Inflammatory macrophage treated with lipopolysaccharide for 4 hours (primary cell): Measurements from ENCODE around the gene SYCP3.
"Not testable (repeated sequence)": the region's sequence is repeated elsewhere in the genome, so short reads cannot be mapped to it uniquely, and the experiment has no call there.

Experiments used
- DNase-seq: peaks from one replicate; pipeline ENCODE4 v3.0.0-alpha.2; 2020

The SYCP3 gene

DNA sequence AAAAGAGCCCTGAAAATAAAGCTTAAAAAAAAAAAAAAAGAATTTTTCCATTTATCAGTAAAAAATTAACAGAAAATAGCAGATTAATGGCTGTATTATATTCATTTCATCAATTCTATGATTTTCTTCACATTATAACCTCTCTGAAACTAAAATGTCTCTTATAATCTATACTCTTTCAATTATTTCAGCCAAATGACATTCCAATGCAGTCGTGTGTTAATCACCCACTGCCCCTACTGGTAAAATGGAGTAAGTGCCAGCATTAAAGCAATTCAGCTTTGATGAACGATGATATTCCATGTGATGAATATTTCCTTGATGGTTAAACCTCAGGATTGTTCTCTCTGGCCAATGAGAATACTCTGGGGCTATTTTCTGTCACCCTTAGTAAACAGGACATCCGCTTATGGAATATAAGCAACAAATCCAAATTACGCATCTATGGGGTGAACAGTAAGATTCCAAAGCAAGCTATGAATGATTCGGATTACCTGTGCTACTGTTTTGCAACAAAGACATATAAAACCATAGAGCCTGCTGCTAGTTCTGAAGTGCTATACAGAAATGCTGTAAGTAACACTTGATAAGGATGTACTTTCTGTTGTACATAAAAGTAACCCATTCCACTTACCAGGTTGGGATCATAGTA is 20.3 kb upstream of the SYCP3 start:
- peak; percentile 51 for DNase-seq

DNA sequence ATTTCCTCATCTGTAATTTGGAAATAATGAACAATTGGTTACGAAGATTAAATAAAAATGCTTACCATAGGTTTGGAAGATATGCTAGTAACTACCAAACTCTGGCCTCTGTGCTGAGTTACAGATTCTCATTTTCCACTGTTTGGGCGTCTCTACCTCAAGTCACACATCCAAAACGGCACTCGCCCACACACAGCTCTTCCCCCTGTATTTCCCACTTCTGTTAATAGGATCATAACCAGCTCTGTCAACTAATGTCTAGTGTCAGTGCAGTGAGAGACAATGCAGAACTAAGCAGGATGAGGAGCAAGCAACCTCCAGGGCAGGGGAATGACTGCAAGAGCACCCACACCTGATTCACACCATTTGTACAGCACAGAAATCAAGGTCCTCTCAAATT is 10.9 kb upstream of the SYCP3 start:
- DNase-seq: peak; percentile 10

DNA sequence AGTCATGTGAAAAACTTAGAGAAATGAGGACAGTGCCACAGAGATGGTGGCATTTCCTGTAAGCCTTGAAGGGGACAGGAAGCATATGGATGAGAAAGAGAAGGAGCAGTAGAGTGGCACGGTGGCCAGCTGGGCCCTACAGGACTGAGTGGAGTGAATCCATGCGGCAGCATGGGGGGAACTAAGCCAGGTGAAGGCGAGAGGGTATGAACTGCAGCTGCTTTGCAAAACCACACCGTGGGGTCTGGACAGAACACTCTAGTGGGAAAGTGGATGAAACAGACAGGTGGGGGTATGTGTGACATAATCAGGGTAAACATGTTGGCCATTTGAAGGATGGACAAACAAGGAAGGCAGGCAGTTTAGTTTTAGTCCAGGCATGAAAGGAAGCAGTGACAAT is 10.4 kb upstream of the SYCP3 start:
- no peak for DNase-seq

DNA sequence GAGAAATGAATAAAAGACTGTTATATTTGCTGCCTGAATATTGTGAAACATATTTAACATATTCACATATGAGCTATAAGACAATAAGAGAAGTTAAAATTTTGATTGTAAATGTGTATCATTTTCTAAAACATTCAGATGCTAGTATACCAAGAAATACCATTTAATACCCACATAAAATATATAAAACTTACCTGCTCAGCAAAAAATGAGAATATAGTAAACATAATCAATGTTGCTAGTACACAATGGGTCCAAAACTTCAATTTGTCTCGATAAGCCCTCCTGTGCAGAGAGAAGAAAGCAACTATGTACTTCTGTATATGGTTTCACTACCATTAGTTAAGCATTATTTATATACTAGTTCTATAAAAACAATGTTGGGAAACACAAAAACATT is 9.6 kb upstream of the SYCP3 start:
- no peak for DNase-seq

DNA sequence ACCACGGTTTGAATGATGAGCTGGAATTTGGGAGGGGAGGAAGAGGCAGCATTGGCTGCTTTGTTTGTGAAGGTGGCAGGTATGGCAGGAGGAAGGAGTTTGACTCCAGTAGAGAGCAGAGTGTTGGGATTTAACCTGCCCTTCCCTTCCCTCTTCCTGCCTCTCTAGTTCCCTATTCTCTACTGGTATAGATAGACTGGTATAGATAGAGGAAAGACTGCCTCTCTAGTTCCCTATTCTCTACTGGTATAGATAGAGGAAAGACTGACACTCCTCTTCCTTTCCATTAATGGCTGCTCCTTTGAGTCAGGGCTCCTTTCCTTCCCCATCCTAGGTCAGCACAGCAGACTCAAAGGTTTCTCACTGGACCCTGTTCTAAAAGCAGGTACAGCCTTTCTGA is 8.4 kb upstream of the SYCP3 start:
- peak; percentile 48 for DNase-seq

DNA sequence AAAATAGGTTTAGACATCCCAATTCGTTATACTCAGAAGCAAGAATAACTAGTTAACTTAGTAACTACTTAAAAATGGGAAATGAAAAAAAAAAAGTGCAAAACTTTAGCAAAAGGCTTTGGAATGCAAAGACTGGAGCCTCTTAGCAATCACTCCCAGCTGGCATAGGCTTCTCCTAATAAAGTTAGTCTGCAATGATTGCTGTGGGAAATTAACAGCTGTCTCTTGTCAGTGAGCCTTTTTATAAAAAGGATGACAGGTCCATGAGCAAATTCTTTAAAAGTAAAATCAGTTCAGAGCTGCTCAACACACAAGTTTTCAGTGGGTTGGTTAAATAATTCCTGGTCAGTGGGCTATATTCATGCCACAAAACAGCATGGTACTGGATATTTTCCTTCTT is 7.4 kb upstream of the SYCP3 start:
- no peak for DNase-seq

DNA sequence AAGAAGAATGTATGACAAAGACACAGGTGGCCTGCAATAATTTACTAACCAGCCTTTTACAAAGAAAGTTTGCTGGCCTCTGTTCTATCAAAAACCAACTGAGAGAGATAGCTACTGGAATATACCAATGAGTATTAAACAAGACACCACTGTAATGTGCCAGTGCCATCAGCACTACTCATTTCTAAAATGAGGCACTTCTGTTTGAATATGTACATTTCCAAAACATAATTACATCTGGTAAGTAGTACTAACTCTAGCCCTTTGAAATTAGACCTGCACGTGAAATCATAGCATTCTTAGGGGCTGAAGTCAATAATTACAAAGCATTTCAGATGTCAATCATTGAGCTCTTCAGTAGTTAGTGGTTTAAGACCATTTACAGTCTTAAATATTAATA is 6.9 kb upstream of the SYCP3 start:
- no peak for DNase-seq

DNA sequence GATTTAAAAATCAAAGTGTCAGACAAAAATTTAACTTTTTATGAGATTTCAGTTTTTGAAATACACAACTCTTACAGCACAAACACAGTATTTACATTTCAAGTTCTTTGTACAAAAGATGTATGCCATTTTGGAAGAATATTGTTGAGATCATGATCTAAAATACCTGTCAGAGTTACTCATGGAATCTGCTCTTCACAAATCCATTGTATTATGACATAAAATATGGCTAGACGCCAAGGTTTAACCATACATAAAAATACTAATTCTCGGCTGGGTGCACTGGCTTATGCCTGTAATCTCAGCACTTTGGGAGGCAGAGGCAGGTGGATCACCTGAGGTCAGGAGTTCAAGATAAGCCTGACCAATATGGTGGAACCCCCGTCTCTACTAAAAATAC is 6.2 kb upstream of the SYCP3 start:
- no peak for DNase-seq

DNA sequence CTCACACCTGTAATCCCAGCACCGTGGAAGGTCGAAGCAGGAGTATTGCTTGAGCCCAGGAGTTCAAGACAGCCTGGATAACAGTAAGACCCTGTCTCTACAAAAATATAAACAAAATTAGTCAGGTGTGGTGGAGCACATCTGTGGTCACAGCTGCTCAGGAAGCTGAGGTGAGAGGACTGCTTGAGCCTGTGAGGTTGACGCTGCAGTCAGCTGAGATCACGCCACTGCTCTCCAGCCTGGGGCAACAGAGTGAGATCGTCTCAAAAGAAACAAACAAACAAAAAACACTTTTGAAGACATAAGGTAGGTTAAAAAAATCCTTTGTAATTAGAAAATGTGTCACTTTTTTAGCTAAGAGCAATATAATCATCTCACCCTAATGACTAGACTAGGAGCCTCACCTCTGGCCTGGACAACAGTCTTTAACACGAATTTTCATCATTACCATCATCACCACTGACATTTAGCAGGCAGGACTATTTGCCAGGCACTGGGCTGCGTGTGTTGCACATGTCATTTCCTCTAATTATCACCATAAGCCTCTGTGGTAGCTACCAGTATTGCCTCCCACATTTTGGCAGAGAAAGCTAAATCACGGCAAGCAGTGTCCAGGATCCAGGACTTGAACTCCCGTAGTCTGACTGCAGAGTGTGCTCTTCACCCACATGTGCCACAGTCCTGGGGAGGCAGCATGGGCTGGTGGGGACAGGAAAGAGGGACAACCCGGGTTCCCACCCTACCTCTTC is 4.6 kb upstream of the SYCP3 start:
- no peak for DNase-seq

DNA sequence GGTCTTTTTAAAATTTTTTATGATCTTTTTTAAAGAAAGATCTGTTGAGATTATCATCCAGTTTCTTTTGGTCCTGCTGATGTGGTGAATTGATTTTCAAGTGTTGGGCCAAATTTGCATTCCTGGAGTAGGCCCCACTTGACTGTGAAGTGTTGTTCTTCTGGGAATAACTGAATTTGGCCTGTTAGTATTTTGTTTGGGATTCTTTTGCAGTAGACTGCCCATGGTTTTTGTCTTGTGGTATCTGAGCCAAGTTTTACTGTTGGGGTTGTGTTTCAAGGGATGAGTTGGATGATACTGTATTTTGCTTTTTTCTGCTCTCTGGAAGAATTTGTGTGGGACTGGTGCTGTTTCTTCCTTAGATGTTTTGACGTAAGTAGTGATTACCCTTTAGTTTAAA is 4.0 kb upstream of the SYCP3 start:
- DNase-seq: no peak

DNA sequence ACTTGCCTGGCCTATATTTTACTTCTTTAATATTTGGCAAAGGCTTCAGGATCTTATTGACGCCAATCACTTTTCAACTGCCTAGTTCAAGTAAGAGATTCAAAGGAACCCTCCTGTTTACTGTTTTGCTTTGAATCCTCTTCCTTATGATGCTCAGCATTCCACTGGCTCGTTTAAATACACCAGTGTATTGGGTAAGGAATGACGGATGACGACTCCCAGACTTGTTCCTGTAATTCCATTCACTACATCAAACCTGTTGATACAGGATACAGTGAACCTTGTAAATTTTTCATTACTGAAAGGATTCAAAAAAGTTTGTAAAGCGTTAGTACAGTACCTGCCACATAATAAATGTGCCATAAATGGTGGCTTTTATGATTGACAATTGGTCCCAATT is 1.7 kb upstream of the SYCP3 start:
- DNase-seq: no peak

DNA sequence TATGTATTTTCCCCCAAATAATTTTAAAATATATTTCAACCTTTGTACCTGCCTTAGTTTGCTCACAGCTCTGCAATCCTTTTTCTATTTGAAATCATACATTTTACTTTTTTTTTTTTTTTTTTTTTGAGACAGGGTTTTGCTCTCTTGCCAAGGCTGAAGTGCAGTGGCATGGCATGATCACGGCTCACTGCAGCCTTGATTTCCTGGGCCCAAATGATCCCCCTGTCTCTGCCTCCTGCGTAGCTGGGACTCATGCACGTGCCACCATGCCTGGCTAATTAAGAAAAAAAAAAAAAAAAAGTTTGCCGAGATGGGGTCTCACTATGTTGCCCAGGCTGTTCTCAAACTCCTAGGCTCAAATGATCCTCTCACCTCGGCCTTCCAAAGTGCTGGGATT is 1.3 kb upstream of the SYCP3 start:
- no peak for DNase-seq

DNA sequence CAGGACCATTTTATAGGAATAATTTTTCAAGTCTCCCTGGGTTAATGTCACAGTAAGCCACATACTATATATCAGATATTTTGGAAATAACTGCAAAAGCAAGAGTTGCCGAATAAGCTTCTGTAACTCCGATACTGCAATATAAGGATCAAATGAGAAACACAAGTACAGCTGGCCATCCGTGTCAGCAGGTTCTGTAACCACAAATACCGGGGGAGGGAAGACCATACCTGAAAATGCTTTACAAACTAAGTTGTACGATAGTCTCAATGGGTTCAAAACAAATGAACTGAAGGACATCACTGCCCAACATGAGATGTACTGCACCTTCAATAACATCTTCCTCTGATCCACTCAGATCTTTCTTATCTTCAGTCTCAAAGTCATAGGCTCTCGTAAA is 1.8 kb downstream of the SYCP3 start:
- no peak for DNase-seq

DNA sequence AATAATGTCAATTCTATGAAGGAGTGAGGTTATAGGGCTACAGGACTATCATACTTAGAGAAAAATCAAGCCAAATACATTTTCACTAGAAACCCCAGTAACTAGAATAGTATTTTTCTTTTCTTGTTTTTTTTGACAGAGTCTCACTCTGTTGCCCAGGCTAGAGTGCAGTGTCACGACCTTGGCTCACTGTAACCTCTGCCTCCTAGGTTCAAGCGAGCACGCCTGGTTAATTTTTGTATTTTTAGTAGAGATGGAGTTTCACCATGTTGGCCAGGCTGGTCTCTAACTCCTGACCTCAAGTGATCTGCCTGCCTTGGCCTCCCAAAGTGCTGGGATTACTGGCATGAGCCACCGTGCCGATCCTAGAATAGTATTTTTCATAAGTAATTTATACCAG is 4.8 kb downstream of the SYCP3 start:
- DNase-seq: not testable (repeated sequence)

DNA sequence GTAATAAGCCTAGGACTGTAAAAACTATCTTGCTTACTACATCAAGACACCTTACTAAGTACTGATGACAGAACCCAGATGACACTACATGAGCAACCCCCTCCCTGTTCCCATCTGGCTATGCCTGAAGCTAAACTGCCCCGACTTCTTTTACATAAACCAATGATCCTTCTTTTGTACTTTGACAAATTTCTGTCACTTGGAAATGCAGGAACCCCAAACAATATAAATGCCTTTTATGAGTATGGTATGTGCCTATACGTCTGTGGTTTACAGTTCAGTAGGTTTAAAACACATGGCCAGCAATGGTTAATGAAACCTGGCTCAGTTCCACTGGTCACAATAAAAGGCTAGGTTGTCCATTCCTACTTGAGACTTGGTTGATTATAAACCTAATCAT is 6.1 kb downstream of the SYCP3 start:
- DNase-seq: no peak

DNA sequence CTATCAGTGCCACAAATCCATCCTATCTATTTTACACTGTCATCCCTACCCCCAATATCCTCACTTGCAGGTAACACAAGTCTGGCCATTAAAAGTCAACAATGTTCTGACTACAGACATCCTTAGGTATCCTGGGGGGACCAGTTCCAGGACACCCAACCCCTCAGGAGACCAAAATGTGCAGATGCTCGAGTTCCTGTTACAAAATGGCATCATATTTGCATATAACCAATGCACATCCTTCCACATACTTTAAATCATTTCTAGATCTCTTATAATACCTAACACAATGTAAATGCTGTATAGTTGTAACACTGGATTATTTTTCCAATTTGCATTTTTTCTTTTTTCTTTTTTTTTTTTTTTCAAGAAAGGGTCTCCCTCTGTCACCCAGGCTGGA is 6.9 kb downstream of the SYCP3 start:
- DNase-seq: no peak

DNA sequence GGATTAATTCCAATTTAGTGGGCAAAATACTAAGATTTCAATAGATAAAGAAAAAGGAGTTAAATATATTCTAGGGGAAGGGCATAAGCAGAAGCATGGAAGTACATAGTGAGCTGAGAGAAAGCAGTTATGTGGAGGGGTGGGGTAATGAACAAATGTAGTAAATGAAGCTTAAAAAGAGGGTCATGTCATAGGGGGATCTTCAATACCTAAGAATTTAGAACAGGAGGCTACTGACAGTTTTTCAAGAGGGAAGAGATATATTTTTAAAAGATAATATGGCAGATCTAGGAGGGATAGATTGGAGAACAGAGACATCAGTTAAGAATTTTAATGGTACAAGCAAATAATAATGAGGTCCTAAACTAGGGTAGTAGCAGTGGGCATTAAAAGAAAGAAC is 9.4 kb downstream of the SYCP3 start:
- DNase-seq: no peak

DNA sequence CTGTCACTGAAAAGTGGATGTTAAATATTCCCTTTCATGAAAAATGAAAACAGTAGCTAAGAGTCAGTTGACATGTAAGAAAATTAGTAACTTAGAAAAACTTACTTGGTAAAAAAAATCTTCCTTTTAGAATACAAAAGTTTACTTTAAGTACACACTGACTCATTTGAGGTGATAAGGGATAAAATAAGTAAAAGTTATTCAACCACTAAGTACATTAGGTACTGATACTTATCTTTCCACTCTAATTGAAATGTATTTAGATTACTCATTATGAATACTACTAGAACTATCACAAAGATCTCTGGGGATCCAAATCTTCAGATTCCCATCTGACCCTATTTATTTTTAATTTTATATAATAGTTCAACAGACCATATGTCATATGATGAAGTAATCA is 12.2 kb downstream of the SYCP3 start:
- no peak for DNase-seq

DNA sequence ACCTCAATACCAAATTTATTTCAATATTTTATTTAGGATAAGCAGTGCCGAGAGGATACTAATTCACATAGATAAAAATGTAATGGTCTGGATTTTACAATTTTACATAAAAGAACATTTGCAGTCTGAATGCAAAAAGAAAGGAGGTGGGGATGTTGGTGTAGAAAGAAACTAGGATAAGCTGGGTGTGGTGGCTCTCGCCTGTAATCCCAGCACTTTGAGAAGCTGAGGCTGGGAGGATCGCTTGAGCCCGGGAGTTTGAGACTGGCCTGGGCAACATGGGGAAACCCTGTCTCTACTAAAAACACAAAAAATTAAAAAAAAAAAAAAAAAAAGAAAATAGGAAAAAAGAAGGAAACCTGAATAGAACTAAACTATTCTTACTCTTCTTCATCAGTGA is 16.9 kb downstream of the SYCP3 start:
- DNase-seq: no peak

DNA sequence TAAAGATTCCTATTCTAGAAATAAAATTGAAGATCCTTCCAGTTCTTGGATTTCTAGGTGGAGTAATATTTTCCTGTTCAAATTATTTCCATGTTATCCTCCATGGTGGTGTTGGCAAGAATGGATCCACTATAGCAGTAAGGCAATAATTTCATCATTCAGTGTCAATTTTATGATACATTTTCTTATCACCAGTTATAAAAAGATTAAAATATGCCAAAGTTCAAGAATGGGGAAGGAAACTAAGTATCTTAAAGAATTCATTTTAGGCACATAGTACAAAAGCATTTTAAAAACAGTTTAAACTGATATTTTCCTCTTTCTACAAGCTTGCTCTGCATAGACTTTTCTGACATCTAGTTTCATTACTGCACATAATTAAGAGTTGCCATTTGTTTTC is 19.1 kb downstream of the SYCP3 start:
- no peak for DNase-seq

DNA sequence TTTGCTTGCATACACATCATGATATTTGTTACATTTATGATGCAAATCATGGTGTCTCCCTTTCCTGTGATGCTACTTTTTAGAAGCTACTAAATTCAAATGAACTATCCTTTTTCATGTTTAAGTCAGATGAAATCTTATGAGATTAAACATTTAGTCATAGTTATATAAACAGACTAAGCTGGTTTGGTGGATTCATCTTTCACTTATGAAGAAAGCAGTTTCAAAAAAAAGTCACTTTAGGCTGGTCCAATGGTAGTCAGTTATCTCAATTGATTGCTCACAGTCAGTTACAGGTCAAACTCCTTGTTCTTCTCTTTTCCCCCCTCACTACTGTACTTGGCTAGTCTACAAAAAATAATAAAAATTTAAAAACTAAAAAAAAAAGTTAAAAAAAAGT is 19.7 kb downstream of the SYCP3 start:
- no peak for DNase-seq

DNA sequence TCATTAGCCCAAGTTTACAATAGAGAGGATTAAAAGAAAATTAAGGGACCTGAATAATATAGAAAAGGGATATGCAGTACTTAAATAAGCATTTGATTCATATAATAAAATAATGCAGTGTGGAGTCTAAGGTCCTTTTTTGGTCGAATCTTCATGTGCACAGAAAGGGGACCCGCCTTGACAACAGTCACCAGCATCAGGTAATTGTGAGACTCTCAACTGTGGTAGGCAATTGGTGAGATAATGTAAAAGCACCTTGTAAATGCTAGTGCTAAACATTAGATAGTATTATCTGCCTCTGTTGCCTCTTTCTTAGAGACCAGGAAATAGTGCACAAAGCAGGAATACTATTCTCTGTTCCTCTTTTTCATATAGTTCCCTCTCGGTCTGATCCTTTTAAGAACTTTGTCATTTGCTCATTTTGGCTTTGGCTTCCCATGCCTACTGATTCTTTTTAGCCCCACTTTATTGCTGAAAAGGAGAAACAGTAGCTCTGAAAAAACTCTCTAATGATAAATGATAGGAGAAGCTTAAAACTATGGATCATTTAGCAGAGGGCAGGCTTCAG is 24.3 kb downstream of the SYCP3 start:
- peak; percentile 35 for DNase-seq

DNA sequence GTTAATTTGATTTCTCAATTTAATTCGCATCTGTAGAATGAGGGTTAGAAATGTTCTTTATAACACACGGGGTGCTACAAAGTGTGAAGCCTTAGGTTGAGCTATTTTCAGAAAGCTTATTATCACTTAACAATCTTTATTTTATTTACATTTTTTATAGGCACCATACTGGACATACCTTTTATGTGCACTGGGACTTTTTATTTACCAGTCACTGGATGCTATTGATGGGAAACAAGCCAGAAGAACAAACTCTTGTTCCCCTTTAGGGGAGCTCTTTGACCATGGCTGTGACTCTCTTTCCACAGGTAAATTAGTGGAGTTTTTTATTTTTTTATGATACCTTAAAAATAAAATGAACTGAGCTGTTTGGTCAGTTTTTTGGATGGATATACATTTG is 25.3 kb downstream of the SYCP3 start:
- no peak for DNase-seq

DNA sequence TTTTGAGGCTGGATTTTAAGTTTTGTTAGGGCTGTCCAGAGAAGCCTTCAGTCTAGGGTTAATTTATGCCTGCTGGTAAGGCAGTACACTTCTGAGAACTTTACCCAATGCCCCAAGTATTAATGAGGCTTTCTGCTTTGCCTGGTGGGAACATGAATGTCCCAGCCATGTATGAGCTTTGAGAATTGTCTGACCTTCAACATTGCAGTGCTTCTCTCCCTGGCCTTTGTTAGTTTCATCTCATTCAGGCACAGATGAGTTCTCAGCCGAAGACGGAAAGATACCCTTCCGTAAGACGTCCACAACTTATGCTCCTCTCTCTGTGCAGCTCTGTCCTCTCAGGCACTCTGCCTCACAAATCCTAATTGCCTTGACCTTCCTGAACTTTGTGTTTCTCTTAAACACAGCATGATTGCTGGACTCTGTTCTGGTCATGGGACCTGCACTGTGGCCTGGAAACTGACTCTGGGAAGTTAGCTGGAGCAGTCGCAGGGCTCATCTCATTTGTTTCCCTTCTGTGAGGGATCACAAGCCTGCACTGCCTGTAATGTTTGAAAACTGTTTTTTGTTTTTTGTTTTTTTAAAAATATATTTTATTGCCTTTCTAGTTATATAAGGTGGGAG is 26.1 kb downstream of the SYCP3 start:
- DNase-seq: no peak
